GM12874 (cell line): Measurements from ENCODE around the gene SREK1.

ENCODE experiments used
- TF ChIP-seq, protein P1 (sequence below): IDR thresholded peaks from 2 replicates; pipeline ENCODE4 v1.5.1; 2011; ENCODE audit warnings: low read depth, mild to moderate bottlenecking, control low read depth, low read length, moderate library complexity; ENCODE audit not compliant: insufficient read depth

The SREK1 gene, protein sequence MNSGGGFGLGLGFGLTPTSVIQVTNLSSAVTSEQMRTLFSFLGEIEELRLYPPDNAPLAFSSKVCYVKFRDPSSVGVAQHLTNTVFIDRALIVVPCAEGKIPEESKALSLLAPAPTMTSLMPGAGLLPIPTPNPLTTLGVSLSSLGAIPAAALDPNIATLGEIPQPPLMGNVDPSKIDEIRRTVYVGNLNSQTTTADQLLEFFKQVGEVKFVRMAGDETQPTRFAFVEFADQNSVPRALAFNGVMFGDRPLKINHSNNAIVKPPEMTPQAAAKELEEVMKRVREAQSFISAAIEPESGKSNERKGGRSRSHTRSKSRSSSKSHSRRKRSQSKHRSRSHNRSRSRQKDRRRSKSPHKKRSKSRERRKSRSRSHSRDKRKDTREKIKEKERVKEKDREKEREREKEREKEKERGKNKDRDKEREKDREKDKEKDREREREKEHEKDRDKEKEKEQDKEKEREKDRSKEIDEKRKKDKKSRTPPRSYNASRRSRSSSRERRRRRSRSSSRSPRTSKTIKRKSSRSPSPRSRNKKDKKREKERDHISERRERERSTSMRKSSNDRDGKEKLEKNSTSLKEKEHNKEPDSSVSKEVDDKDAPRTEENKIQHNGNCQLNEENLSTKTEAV

DNA sequence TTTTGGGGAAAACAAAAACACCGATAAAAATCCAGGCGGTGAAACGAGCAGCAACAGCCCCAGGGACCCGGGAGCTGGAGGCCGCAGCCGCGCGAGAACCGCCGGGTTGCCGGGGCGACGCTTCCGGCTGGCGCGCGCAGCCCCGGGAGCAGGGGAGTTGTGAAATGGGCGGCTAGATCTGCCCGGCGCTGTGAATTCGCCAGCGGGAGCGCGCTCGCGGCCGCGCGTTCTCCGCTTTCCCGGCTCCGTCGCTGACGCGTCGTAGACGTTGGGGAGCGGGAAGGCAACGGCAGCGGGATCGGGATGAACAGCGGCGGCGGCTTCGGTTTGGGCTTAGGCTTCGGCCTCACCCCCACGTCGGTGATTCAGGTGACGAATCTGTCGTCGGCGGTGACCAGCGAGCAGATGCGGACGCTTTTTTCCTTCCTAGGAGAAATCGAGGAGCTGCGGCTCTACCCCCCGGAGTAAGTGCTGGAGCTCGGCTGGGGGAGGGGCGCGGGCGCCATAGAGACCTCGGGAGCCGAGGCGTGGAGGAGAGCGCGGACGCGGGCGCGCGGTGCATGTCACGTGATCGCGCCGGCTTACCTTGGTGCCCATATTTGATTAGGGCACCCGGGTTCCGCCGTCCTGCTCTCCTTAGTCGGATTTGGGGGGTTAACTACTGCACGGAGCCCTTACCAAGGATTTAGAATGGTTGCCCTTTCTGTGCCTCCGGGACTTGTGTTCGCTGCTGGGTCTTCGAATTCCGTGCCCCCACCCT, at the start of gene SREK1:
Gene SREK1 (plus strand): TSS at position 227 of the 760 bp plus-strand sequence. CDS start 77 bp downstream, at position 304.
- TF ChIP-seq, protein P1, sequence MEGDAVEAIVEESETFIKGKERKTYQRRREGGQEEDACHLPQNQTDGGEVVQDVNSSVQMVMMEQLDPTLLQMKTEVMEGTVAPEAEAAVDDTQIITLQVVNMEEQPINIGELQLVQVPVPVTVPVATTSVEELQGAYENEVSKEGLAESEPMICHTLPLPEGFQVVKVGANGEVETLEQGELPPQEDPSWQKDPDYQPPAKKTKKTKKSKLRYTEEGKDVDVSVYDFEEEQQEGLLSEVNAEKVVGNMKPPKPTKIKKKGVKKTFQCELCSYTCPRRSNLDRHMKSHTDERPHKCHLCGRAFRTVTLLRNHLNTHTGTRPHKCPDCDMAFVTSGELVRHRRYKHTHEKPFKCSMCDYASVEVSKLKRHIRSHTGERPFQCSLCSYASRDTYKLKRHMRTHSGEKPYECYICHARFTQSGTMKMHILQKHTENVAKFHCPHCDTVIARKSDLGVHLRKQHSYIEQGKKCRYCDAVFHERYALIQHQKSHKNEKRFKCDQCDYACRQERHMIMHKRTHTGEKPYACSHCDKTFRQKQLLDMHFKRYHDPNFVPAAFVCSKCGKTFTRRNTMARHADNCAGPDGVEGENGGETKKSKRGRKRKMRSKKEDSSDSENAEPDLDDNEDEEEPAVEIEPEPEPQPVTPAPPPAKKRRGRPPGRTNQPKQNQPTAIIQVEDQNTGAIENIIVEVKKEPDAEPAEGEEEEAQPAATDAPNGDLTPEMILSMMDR: no peak

GRCh38 chr5:66100851-66101250, 43.2 kb upstream of the SREK1 start:
- TF ChIP-seq, protein P1: no peak

- TF ChIP-seq, protein P1: no peak
Measured at GRCh38 chr5:66113160-66113559, 30.9 kb upstream of the SREK1 start.

- TF ChIP-seq, protein P1: no peak
Measured at GRCh38 chr5:66118304-66118703, 25.8 kb upstream of the SREK1 start.

GRCh38 chr5:66122379-66123034, 21.6 kb upstream of the SREK1 start:
- TF ChIP-seq, protein P1: no peak

DNA sequence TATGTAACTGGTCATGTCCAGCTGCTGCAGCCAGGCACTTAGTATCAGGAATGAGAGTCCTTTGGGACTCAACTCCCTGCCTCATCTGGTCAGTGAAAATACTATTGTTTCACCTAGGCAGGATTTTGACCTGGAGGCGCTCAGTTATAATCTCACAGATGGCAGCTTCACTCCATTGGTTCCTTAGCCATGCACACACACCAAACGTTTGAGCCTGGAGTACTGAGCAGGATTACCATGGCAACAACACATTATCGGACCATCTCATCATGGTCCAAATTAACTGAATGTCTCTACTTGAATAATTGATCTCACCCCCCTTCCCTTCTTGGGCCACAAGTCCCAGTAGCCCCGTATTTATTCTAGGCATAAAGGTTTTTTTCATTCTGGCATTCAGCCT, 15.0 kb upstream of the SREK1 start:
- TF ChIP-seq, protein P1: no peak

- TF ChIP-seq, protein P1: no peak
Measured at GRCh38 chr5:66130493-66130892, 13.6 kb upstream of the SREK1 start.
